Right atrium auricular region (tissue), 2 donors: Measurements from ENCODE around the gene NRXN3. TPM values are rescaled to one million over a fixed set of nuclear protein-coding genes. Genes with fewer than 3 reads are reported as not detected.

Source experiments
- DNase-seq: peaks from one replicate; pipeline ENCODE4 v3.0.0-alpha.2; 2019; ENCODE audit warnings: low spot score
- H3K27ac ChIP-seq, 2 donors: fragments of 200-600 bp; sonication (generic); 1 replicate in 1 of 2; 2 replicates in 1 of 2; pipeline ENCODE4 v1.5.1; 2016 to 2019
- H3K27me3 ChIP-seq, 2 donors: fragments of 200-600 bp; sonication (generic); one replicate each; pipeline versions ENCODE4 v1.5.1 to v1.6.0; 2017 to 2019
- H3K36me3 ChIP-seq: fragments of 200-600 bp; sonication (generic); one replicate; pipeline ENCODE4 v1.5.1; 2016
- H3K4me1 ChIP-seq, 2 donors: fragments of 200-600 bp; sonication (generic); one replicate each; pipeline versions ENCODE4 v1.5.1 to v1.6.0; 2017 to 2019
- H3K4me3 ChIP-seq, 2 donors: fragments of 200-600 bp; sonication (generic); 1 replicate in 1 of 2; 2 replicates in 1 of 2; pipeline ENCODE4 v1.5.1; 2017 to 2019; ENCODE audit warnings: mild to moderate bottlenecking in 1 of 2, moderate library complexity in 1 of 2
- H3K9me3 ChIP-seq, 2 donors: fragments of 200-600 bp; sonication (generic); one replicate each; pipeline ENCODE4 v1.5.1; 2019
- total RNA-seq, 2 donors: library from RNA; depleted of rRNA; stranded (reverse); fragments of >200 nt; gene quantifications; one replicate each; pipeline ENCODE4 v1.1.0, GENCODE V29; 2016
- TF ChIP-seq, protein P1 (sequence below), 2 donors: fragments of 200-600 bp; sonication (generic); IDR thresholded peaks; one replicate each; pipeline ENCODE4 v1.5.1; 2019; ENCODE audit warnings: antibody characterized with exemption in 2 of 2

Gene NRXN3
- total RNA-seq, 2 donors from 2014 or later, result 2.0 to 2.3 TPM

DNA sequence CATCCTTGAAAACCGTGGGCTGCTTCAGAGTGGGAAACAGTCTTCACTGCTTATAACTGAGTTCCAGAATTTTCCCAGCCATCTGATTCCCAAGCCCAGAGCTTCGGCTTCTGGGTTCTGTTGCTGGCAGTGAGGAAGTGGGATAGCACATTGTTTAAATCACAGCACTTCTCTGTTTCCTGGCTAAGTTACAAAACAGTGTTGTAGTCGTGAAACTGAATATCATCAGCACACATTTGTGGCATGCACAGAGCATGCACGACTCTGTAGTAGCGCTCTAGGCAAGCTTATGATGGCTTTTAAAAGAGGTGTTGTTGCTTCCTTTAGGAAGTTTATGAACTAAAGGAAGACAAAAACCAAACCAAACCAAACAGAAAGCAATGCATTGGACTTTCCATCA, 1005.5 kb downstream of the NRXN3 start:
- H3K27me3 ChIP-seq, result no peaks in the 10 kb centered on the region
- TF ChIP-seq, protein P1, sequence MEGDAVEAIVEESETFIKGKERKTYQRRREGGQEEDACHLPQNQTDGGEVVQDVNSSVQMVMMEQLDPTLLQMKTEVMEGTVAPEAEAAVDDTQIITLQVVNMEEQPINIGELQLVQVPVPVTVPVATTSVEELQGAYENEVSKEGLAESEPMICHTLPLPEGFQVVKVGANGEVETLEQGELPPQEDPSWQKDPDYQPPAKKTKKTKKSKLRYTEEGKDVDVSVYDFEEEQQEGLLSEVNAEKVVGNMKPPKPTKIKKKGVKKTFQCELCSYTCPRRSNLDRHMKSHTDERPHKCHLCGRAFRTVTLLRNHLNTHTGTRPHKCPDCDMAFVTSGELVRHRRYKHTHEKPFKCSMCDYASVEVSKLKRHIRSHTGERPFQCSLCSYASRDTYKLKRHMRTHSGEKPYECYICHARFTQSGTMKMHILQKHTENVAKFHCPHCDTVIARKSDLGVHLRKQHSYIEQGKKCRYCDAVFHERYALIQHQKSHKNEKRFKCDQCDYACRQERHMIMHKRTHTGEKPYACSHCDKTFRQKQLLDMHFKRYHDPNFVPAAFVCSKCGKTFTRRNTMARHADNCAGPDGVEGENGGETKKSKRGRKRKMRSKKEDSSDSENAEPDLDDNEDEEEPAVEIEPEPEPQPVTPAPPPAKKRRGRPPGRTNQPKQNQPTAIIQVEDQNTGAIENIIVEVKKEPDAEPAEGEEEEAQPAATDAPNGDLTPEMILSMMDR (IDR thresholded peaks at IDR 0.05), result no peak
- no peak for DNase-seq
- no peak overlapping the region for H3K4me3 ChIP-seq
- H3K9me3 ChIP-seq, result no peaks in the 10 kb centered on the region
- no peaks in the 10 kb centered on the region for H3K36me3 ChIP-seq
- no peaks in the 10 kb centered on the region for H3K4me1 ChIP-seq
- no peak overlapping the region for H3K27ac ChIP-seq

DNA sequence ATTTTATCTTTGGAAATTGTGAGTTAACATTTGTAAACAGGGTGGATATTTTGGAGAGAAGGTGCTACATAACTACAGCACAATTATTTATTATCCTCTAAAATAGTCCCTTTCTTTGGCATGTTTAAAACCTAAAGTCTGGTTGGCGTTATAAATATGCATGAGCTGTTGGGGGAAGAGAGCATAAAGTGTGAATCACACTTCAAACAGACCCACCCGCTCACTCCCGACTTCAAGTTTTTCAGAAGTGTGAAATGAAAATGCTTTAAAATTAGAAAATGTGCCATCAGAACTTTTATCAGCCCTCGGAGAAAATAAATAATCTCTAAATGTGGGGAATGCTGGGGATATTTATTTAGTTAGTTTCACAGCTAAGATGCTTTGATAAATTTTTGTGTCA, 1006.9 kb downstream of the NRXN3 start:
- no peaks in the 10 kb centered on the region for H3K4me1 ChIP-seq
- no peaks in the 10 kb centered on the region for H3K27me3 ChIP-seq
- TF ChIP-seq, protein P1 (IDR thresholded peaks at IDR 0.05), result no peak
- no peaks in the 10 kb centered on the region for H3K9me3 ChIP-seq
- no peak overlapping the region for H3K27ac ChIP-seq
- H3K4me3 ChIP-seq, result no peak overlapping the region
- no peak for DNase-seq
- no peaks in the 10 kb centered on the region for H3K36me3 ChIP-seq

DNA sequence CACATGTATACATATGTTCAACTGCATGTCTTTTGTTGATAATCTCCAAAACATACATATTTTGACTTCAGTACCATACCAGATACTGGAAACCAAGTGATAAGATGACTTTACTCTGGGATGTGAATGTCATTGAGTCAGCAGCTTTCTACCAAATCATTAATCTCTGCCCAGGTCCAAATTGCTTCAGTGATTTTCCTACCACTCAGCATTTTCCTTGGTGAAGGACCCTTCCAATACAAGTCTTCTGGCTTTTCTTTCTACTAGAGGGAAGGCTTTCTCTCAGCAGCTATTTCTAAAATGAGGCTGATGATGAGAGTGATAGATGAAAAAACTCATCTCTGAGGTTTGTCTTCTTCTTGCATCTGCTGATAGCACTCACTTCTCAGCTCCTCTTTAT, 1008.5 kb downstream of the NRXN3 start:
- H3K4me3 ChIP-seq, result no peak overlapping the region
- H3K4me1 ChIP-seq, result no peaks in the 10 kb centered on the region
- H3K27ac ChIP-seq, result no peak overlapping the region
- no peaks in the 10 kb centered on the region for H3K36me3 ChIP-seq
- TF ChIP-seq, protein P1 (IDR thresholded peaks at IDR 0.05), result no peak
- H3K27me3 ChIP-seq, result no peaks in the 10 kb centered on the region
- no peak for DNase-seq
- H3K9me3 ChIP-seq, result no peaks in the 10 kb centered on the region

DNA sequence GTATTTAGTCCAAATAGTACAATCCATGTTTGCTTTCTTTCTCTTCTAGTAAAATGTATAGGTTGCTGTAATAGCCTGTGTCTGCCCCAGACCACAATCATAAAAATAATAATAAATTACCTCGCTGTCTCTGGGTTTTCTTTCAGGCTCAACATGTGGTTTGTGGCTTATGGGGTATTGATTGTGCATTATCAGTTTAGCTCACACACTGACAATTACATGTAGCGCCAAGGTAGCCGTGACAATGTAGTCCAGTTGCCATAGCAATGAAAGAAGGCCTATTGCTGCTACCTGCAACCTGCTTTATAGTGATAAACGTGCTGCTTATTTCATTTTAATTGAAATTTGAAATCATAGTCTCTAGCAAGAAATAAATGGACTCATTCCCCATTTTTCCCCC, 1009.8 kb downstream of the NRXN3 start:
- TF ChIP-seq, protein P1 (IDR thresholded peaks at IDR 0.05), result no peak
- Histone ChIP-seq H3K27ac (no peak overlapping the region), H3K9me3 (no peaks in the 10 kb centered on the region), H3K27me3 (no peaks in the 10 kb centered on the region), H3K4me1 (no peaks in the 10 kb centered on the region), H3K36me3 (no peaks in the 10 kb centered on the region), H3K4me3 (no peak overlapping the region)
- no peak for DNase-seq

DNA sequence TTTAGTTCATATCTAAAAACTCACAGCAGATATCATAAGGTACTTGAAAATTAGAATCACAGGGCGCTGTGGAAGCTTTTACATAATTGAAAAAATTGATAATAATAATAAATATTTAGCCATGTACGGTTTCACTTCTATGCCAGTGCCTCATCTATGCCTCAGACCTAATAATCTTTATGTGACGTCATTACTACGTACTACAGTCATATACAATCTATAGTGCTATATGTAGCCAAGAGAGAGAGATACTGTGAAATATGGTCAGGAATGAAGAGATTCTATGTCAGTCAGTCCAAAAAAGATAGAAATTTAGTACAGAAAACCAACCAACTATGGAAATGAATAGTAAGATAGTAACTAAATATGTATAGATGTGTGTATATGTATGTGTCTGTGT, 1010.5 kb downstream of the NRXN3 start:
- Histone ChIP-seq H3K36me3 (no peaks in the 10 kb centered on the region), H3K27ac (no peak overlapping the region), H3K27me3 (no peaks in the 10 kb centered on the region), H3K9me3 (no peaks in the 10 kb centered on the region), H3K4me1 (no peaks in the 10 kb centered on the region), H3K4me3 (no peak overlapping the region)
- TF ChIP-seq, protein P1 (IDR thresholded peaks at IDR 0.05), result no peak
- DNase-seq, result no peak

DNA sequence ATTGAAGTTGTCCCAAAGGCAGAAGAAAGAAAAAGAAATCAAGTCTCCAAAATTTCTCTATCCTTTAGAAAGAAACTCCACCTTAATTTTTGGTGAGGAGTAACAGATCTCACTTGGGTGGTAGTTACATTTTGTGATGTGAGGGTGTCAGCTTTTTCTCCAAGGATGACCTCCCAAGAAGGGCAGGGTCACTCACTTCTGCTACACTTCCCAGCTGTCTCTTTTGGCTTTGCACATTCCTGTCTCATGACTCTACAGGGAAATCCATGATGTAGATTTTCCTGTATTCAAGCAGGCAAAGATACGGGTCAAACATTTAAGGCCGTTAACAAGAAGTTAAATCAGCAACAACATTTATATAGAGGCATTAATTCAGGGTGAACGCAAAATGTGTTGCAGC, 1016.4 kb downstream of the NRXN3 start:
- H3K4me1 ChIP-seq, result no peaks in the 10 kb centered on the region

More for the DNA sequence above, 1016.4 kb downstream of the NRXN3 start:
- no peaks in the 10 kb centered on the region for H3K9me3 ChIP-seq
- TF ChIP-seq, protein P1 (IDR thresholded peaks at IDR 0.05), result no peak
- DNase-seq, result no peak
- no peaks in the 10 kb centered on the region for H3K36me3 ChIP-seq
- H3K4me3 ChIP-seq, result no peak overlapping the region
- no peaks in the 10 kb centered on the region for H3K27me3 ChIP-seq
- no peak overlapping the region for H3K27ac ChIP-seq
